Cerebellar nuclear complex (tissue), 1 donor: ENCODE data around the gene SNAPIN.

ENCODE experiments used
- DNase-seq, 2 experiments: peaks; one replicate each; lab custom pipeline; 2025; lab: John Stamatoyannopoulos, UW

SNAPIN gene

GRCh38 chr1:153658400-153659174, at the start of gene SNAPIN:
Gene SNAPIN, plus strand, starts transcription at chr1:153658703. Its CDS starts 41 bp downstream, at chr1:153658744.
- peak; percentile 46 to 88 for DNase-seq

DNA sequence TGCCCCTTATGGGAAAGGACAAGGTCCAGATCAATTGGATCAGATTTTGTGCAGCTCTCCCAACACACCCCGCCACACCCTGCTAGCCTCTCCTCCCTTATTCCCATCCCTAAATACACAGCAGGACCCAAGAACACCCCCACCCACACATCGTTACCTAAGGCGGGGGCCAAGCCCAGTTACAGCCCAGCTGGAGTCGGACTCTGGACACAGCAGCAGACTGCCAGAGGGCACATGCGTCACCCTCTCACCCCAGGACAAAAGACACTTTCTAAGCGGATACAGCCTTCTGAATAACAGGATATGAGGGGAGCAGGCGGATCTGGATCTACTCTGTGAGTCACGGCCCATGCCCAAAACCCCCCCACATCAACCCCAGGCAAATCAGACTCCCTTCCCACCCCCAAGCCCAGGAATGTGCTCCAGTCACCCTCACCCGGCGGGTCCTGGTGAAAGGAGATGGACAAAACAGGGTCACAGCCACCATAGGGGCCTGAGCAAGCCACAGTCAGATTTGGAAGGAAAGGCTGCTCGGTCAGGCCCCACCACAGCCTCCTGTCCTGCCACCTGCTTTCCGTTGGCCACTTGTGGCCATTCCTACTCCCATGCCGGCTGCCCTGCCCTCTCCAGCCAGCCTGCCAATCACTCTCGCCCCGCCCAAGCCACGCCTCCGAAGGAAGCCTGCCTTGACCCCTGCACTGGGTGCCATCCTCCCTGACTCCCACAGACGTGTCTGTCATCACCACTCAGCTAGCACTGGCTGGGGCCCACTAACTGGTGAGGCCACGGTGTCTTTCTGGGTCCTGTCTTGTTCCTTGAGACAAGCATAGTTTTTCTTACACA, 49.5 kb upstream of the SNAPIN start:
- no peak for DNase-seq

DNA sequence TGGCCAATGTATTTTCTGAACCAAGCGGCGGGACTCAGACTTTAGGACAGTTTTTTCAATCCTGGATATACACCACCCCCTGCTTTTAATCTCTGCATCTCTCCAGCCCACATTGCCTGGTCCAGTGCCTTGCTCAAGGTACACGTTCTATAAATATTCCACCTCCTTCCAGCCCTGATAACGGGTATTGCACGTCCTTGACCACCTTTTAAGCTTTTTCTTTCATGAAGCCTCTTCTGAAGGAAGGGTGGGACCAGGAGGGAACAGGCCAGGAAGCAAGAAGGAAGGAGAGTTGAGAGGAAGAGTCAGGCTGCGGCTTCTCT, 49.0 kb upstream of the SNAPIN start:
- no peak for DNase-seq

GRCh38 chr1:153610334-153610733, 48.2 kb upstream of the SNAPIN start:
- no peak for DNase-seq

GRCh38 chr1:153610811-153611301, 47.6 kb upstream of the SNAPIN start:
- DNase-seq = no peak

- DNase-seq = no peak
Observed at GRCh38 chr1:153611356-153611755, 47.1 kb upstream of the SNAPIN start.

GRCh38 chr1:153612111-153612754, 46.3 kb upstream of the SNAPIN start:
- DNase-seq = peak in 1 of 2 experiments; percentile 1

DNA sequence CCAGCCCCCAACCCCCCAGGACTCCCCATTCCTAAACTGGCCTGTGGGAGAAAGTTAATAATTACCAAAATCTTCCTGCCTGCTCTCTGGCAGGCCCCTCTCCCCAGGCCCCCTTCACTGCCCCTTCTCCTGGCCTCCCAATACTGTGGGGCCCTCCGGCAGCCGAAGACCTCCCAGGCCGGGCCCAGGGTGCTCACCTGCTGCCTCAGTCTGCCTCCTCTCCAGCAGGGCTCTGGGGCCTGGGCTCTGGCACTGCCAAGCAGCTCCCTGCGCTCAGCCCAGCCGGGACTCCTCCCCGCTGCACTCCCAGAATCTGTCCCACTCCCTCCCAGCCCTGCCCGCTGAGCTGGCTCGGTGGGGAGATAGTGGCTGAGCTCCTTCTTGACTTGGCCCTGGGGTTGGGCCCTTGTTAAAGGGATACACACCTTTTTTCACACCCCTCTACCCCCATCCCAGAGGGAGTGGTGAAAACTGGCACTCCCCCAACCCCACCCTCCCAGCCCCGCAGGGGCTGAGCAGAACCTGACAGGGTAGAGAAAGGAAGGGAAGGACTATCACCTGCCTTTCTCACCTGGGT, 45.7 kb upstream of the SNAPIN start, which contains the start of gene S100A16:
Gene S100A16 (minus strand): TSS at position 383 of the 577 bp plus-strand sequence. CDS start 4,986 bp downstream, outside the sequence.
- no peak for DNase-seq

DNA sequence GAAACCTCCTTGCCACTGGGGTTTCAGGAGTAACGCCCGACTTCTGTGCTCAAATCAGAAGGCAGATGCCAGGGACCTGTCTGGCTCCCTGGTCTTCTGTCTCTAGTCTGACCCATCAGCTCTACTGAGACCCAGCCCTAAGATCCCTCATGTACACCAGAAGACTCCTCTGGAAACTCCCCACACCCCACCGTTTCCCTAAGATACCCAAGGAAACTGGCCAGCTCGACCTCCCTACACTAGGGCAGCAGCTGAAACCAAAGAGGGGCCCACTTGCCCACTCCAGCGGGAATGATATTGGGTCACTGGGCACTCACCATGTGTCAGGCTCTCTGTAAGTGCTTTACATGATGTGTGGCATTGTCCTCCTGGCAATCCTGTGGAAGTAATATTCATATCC, 45.1 kb upstream of the SNAPIN start:
- no peak for DNase-seq

- no peak for DNase-seq
Observed at GRCh38 chr1:153614189-153614900, 44.2 kb upstream of the SNAPIN start.

- DNase-seq = no peak
Observed at GRCh38 chr1:153614906-153615305, 43.6 kb upstream of the SNAPIN start.

- no peak for DNase-seq
Observed at GRCh38 chr1:153615406-153615805, 43.1 kb upstream of the SNAPIN start.

DNA sequence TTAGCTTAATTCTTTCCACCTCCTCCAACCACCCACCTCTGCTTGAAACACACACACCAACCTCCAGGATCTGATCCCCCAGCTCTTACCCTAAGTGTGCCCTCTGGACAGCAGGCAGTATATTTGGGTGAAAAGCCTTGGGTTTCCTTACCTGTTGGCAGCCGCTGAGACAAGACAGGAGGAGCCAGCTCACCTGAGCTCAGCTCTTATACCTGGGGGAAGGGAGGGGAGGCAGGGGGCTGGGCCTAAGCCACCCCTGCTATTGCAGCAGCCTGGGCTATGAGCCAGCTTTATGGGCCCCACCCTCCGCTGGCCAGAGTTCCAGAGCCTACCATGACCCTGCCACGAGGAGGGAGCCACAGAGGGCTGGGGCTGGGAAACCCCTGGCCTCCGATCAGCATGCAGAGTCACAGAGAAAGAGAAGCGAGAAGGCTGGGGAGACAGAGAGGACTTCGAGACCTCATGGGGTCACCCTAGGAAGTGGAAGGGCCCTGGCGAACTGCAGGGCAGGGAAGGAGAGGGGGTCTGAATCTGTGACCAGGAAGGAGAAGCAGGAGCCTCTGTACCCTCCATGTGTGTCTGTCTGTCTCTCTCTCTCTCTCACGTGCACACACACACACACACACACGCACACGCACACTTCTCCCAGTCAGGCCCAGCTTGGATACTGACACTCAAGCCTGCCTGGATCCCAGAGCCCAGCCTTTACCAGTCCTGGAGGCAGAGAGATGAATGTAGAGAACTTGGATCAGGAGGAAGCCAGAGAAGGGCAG, 42.2 kb upstream of the SNAPIN start, which contains the start of gene S100A14:
Gene S100A14 (minus strand): TSS at position 182 of the 773 bp plus-strand sequence. CDS start 467 bp downstream, outside the sequence.
- no peak for DNase-seq

DNA sequence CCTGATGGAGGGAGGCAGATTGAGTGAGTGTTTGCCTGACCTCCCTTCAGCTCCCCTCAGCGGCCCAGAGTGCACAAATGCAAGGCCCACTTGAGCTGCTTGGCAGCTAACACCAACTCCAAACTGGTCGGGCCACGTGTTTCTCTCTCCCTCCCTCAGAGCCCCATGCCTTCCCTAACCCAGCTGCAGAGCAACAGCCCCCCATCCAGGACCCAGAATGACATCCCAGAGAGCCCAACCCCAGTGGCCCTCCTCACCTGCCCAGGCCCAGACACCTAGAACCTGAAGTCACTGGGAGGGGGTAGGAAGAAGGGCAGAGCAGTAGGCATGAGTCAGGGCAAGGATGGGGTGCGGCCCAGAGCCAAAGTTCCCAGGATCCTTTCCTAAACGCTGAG, 41.6 kb upstream of the SNAPIN start:
- DNase-seq = no peak

DNA sequence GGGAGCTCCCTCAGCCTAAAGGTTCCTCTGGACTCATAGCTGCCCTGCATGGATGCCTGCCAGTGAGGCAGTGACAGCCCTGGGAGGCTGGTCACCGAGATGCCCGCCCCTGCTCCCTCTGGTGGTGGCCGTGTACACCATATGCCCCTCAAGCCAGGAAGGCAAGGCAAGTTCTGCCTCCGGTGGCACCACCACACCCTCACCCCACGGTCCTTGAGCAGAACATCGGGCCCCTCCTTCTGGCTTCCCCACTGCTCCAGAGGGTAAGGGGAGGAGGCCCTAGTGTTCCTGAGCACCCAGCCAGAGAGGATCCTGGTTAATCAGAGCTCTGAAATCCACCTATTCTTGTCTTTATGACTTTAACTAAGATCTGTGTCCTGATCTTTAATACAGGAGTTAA, 40.8 kb upstream of the SNAPIN start:
- no peak for DNase-seq

DNA sequence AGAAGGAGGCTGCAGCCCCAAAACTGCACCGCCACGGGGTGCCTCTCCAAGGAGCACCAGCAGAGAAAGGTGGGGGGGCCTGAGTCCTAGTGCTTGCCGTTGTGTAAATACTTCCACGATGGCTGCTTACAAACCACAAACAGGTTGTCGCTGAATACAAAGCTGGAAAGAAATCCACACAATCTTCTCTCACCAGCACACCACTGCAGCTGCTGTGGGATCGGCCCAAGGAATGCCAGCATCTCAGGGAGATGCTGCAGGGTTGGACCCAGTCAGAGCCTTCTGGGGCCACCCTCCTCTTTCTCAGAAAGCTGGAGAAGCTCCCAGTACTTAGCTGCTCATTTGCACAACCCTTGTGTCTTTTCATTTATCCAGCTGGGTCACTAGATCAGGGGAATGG, 39.3 kb upstream of the SNAPIN start:
- no peak for DNase-seq

- no peak for DNase-seq
Observed at GRCh38 chr1:153623101-153623500, 35.4 kb upstream of the SNAPIN start.

DNA sequence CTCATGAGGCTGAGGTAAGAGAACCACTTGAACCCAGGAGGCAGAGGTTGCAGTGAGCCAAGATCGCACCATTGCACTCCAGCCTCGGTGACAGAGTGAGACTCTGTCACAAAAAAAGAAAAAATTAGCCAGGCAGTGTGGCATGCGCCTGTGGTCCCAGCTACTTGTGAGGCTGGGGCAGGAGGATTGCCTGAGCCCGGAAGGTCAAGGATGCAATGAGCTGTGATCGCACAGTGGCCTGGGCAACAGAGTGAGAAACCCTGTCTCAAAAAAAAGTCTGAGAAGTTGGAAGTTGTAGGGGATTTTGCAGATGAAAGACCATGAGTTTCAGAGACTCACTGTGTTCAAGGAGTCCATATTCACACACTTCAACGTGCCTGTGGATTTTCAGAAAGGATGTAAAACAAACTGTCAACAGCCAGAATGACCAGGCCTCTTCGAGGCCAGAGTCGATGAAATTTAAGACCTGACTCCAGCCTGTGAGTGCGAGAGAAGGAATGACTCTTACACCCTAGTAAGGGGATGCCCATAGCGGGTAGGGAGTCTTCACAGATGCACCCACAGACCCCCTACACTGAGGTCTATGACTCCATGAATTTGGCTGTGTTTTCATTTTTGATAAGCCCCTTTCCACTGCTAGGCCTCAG, 33.4 kb upstream of the SNAPIN start:
- DNase-seq = no peak

DNA sequence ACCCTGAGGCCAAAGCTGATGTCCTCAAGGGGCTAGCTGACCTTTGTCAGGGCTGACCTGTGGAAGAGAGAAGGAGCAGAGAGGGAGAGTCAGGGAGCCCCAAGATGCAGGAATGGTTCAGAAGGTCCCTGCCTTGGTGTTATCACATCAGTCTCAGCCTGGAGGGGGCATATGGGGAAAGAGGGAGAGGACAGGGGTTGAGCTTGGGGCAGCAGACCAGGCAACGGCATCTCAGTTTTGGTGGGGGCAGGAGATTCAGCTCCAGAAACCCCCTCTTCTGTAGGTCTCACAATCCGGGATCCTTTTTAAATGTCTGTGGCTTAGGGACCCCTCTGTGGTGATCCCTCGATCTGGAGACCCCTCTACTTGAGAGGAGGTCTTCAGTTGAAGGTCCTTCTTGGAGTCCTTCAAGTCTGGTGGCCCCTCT, 32.0 kb upstream of the SNAPIN start:
- DNase-seq = no peak
